ENCODE results near the gene PAGE1. TPM values are rescaled to one million over a fixed set of nuclear protein-coding genes. Genes with fewer than 3 reads are reported as not detected.

PAGE1 gene
- polyA plus RNA-seq, 3 donors from 2014 or later: not detected

- Mint-ChIP-seq H3K36me3 (no peaks in the 10 kb centered on the region), H3K27me3 (ENCODE audit: low read depth in 3 of 3) (peaks cover 2 to 3% (median 2%) of the 10 kb centered on the region in 3 donors), H3K9me3 (no peaks in the 10 kb centered on the region), H3K27ac (no peak overlapping the region), H3K4me1 (no peaks in the 10 kb centered on the region), H3K4me3 (no peak overlapping the region)
- DNase-seq: no peak
Measured at GRCh38 chrX:49675075-49675719, 20.6 kb downstream of the PAGE1 start.

- Mint-ChIP-seq H3K27me3 (ENCODE audit: low read depth in 3 of 3) (peaks cover 2 to 8% (median 2%) of the 10 kb centered on the region in 3 donors), H3K27ac (no peak overlapping the region), H3K4me3 (no peak overlapping the region), H3K36me3 (no peaks in the 10 kb centered on the region), H3K9me3 (no peaks in the 10 kb centered on the region), H3K4me1 (no peaks in the 10 kb centered on the region)
- no peak for DNase-seq
Measured at GRCh38 chrX:49673394-49673793, 22.4 kb downstream of the PAGE1 start.

- no peaks in the 10 kb centered on the region for H3K4me1 Mint-ChIP-seq
- no peak overlapping the region for H3K4me3 Mint-ChIP-seq
- H3K9me3 Mint-ChIP-seq: no peaks in the 10 kb centered on the region
- DNase-seq: no peak
- no peaks in the 10 kb centered on the region for H3K36me3 Mint-ChIP-seq
- no peak overlapping the region for H3K27ac Mint-ChIP-seq
- peaks cover 0 to 13% (median 2%) of the 10 kb centered on the region in 3 donors for H3K27me3 Mint-ChIP-seq (ENCODE audit: low read depth in 3 of 3)
Measured at GRCh38 chrX:49664824-49665223, 31.0 kb downstream of the PAGE1 start.

GRCh38 chrX:49661881-49662280 lies 33.9 kb downstream of the PAGE1 start:
- no peak overlapping the region for H3K27ac Mint-ChIP-seq
- H3K4me1 Mint-ChIP-seq: no peaks in the 10 kb centered on the region
- H3K9me3 Mint-ChIP-seq: no peaks in the 10 kb centered on the region
- H3K4me3 Mint-ChIP-seq: no peak overlapping the region
- DNase-seq: no peak
- H3K27me3 Mint-ChIP-seq (ENCODE audit: low read depth in 3 of 3): peaks cover 2 to 6% (median 2%) of the 10 kb centered on the region in 3 donors
- no peaks in the 10 kb centered on the region for H3K36me3 Mint-ChIP-seq

- DNase-seq: no peak
- no peaks in the 10 kb centered on the region for H3K4me1 Mint-ChIP-seq
- no peaks in the 10 kb centered on the region for H3K36me3 Mint-ChIP-seq
- no peak overlapping the region for H3K4me3 Mint-ChIP-seq
- no peaks in the 10 kb centered on the region for H3K9me3 Mint-ChIP-seq
- no peak overlapping the region for H3K27ac Mint-ChIP-seq
- peaks cover 2 to 15% (median 4%) of the 10 kb centered on the region in 3 donors for H3K27me3 Mint-ChIP-seq (ENCODE audit: low read depth in 3 of 3)
Measured at GRCh38 chrX:49659771-49660170, 36.0 kb downstream of the PAGE1 start.

- Mint-ChIP-seq H3K36me3 (no peaks in the 10 kb centered on the region), H3K27me3 (ENCODE audit: low read depth in 3 of 3) (peaks cover 2 to 13% (median 5%) of the 10 kb centered on the region in 3 donors), H3K27ac (no peak overlapping the region), H3K4me3 (no peak overlapping the region), H3K9me3 (no peaks in the 10 kb centered on the region), H3K4me1 (no peaks in the 10 kb centered on the region)
- no peak for DNase-seq
Measured at GRCh38 chrX:49656533-49656932, 39.3 kb downstream of the PAGE1 start.

GRCh38 chrX:49644991-49645637 lies 50.7 kb downstream of the PAGE1 start:
- peaks cover 2 to 7% (median 5%) of the 10 kb centered on the region in 3 donors for H3K27me3 Mint-ChIP-seq (ENCODE audit: low read depth in 3 of 3)
- H3K9me3 Mint-ChIP-seq: no peaks in the 10 kb centered on the region
- H3K4me3 Mint-ChIP-seq: no peak overlapping the region
- no peaks in the 10 kb centered on the region for H3K36me3 Mint-ChIP-seq
- no peaks in the 10 kb centered on the region for H3K4me1 Mint-ChIP-seq
- H3K27ac Mint-ChIP-seq: no peak overlapping the region
- DNase-seq: no peak

Other genes with a start within 250 kb of the PAGE1 start
- not detected for gene GAGE12C, start 163.8 kb downstream of the PAGE1 start, polyA plus RNA-seq
- not detected for gene GAGE12D, start 154.3 kb downstream of the PAGE1 start, polyA plus RNA-seq
- gene GAGE12E, start 144.7 kb downstream of the PAGE1 start, polyA plus RNA-seq: not detected
- gene GAGE12F, start 135.1 kb downstream of the PAGE1 start, polyA plus RNA-seq: not detected
- gene GAGE12G, start 125.6 kb downstream of the PAGE1 start, polyA plus RNA-seq: not detected
- gene GAGE12H, start 116.0 kb downstream of the PAGE1 start, polyA plus RNA-seq: not detected
- not detected for gene GAGE2A, start 106.5 kb downstream of the PAGE1 start, polyA plus RNA-seq
- gene GAGE1, start 97.0 kb downstream of the PAGE1 start, polyA plus RNA-seq: not detected
- not detected for gene PAGE4, start 133.3 kb upstream of the PAGE1 start, polyA plus RNA-seq
- gene USP27X, start 183.5 kb upstream of the PAGE1 start, polyA plus RNA-seq: under 1 TPM in 2 of 3 donors, not detected in 1; 0.26 to 0.53 TPM
- gene CLCN5, start 226.6 kb upstream of the PAGE1 start, polyA plus RNA-seq: under 1 TPM in 2 of 3 donors, not detected in 1; 0.60 to 1.00 TPM